EH (cell line): ENCODE data around the gene DDR2.
"Not testable (repeated sequence)": the region's sequence is repeated elsewhere in the genome, so short reads cannot be mapped to it uniquely, and the experiment has no call there.

ENCODE experiments used
- DNase-seq: peaks from one replicate; pipeline ENCODE4 v3.0.0-alpha.2; 2015; ENCODE audit warnings: low read depth

Gene DDR2

DNA sequence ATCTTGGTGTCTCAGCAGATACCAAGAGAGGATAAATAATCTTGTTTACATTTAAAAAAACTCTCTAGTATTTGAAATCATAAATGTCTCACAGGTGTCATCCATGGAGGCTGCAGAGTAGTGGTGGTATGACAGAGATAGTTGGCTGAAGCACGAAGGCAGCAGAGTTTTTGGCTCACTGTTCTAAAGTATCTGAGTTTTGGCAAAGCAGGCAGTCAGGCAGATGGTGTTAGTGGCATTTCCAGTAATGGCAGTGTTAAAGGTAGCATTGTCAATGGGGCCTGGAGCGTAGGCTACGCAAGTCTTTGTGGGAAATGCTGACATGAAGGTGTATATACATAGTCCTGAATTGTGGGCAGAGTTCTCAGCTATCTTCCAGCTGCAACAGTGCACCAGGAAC is 89.8 kb downstream of the DDR2 start:
- DNase-seq, result no peak

GRCh38 chr1:162724583-162725120 is 92.4 kb downstream of the DDR2 start:
- DNase-seq, result no peak

- DNase-seq, result no peak
Observed at GRCh38 chr1:162725301-162725837, 93.1 kb downstream of the DDR2 start.

DNA sequence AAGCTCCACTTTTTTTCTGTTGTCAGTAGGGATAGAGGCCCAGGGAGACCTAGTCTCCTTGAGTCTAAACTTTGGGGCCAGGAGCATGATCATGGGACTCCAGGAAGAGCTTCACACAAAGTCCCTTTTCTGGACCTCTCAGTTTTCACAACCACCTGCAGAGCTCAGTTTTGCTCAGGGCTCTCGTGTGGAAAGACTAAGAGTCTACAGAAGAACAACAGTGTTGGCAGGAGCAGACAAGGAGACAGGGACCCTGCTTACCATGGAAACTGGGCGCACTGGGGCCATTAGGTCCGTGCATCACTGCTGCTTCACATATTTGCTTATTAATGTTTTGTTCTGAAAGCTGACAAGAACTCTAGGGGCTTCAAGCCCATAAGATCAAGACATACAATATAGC is 94.3 kb downstream of the DDR2 start:
- DNase-seq, result no peak

- DNase-seq, result not testable (repeated sequence)
Observed at GRCh38 chr1:162727493-162727892, 95.2 kb downstream of the DDR2 start.

DNA sequence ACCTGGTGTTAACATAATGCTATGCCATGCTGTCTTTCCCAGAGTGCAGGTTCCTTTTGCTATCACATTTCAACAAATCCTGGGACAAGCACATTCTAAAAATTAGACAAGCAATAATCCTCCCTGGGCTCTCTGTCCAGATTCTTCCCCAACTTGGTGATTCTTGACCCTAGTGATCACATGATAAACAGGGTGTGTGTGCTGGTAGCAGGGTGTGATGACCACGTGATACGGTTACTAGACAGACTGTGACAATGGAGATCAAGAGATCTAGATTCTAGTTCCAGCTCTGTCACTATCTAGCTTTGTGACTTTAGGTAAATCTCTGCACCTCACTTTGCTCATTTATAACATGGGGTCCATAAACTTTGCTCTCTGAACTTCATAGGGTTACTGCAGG is 96.3 kb downstream of the DDR2 start:
- no peak for DNase-seq

- peak; percentile 51 for DNase-seq
Observed at GRCh38 chr1:162729195-162729774, 97.0 kb downstream of the DDR2 start.

DNA sequence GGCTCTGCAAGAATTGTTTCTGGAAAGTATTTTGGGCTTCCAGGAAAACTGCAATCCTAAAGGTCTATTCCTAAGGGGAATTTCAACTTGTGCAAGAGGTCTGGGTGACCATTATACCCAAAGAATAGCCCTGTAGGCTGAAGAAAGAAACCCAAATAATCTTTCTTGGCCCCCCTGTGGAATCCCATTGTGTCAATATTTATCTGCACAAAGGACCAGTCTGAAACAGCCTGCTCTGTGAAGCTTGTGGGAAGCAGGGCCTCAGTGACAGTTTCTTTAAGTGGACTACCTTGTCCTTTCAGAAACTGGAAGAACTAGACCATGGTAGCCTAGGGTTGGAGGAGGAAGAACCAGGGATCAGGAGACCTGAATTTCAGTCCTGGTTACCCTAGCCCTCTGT is 99.8 kb downstream of the DDR2 start:
- DNase-seq, result no peak

DNA sequence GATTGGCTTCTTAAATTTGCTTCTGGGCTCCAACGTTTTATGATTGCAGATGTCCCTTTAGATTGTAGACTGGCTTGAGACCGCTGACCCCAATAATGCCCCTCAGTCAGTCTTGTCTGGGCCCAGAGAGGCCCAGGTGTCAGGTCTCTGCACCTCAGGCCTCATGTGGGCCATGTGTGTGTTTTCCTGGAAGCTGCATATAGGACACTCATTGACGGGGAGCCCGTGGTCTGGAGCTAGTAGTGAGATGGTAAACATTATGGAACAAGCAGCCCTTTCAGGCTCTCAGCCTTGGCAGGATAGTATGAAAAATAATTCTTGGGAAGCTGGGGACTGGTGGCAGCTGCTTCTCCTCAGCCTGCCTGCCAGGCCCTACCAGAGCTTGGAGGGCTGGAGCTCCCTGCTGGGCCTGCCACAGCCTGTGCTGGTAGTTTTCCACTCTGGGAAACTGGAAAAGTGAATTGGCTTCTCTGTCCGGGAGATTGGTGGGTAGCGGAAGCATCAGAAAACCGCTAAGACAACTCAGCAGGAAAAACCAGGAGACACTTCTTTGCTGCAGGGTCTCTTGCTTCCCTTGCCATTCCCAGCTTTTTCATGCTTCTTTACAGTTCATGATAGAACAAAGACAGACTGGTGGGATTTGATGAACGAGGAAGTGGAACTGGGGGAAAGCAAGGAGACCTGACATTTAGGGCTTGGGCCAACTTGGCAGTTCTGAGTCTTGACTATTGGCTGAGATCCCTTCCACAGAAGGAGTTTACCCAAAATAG is 100.5 kb downstream of the DDR2 start:
- no peak for DNase-seq

DNA sequence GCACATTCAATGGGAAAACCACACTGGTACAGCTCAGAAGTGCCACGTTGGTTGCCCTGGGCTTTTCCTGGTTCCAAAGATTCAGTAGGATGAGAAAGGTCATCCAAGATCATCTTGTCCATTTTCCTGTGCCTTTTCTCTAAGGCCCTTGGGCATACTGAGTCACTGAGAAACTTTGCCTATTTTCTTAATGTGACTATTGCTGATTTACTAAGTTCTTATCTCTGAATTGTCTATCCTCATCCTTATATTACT is 101.0 kb downstream of the DDR2 start:
- DNase-seq, result no peak

DNA sequence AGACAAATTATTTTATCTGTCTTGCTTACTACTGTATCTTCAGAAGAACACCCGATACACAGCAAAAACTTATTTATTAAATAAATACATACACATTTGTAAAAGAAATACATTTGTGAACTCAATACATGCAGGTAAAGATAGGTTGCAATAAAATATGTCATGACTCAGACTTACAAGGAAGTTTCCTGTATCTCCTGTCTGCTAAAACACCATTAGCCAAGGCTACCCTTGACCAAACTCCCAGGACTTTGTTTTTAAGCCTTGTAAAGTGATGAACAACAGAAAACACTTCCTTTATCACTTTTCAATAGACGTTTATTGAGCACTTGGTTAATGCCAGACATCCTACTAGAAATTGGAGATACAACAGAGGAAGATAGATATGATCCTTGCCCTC is 101.8 kb downstream of the DDR2 start:
- DNase-seq, result no peak

DNA sequence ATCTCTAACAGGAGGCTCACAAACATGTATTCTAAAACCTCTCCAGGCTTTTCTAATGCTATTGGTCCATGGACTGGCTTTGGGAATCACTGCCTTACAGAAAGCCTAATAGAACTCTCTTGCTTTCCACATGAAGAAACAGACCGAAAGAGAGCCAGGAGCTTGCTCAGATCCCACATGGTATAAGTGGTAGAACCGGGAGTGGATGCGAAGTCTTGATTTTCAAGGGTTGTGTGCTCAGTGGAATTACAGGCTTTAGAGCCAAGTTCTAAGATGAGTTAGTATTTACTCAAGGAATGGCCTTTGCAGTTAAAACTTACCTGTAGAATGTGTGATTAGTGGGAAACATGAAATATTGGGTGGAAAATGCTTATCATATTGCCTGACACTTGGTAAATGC is 103.9 kb downstream of the DDR2 start:
- no peak for DNase-seq

GRCh38 chr1:162736633-162737067 is 104.4 kb downstream of the DDR2 start:
- no peak for DNase-seq

- DNase-seq, result no peak
Observed at GRCh38 chr1:162740755-162741154, 108.5 kb downstream of the DDR2 start.

DNA sequence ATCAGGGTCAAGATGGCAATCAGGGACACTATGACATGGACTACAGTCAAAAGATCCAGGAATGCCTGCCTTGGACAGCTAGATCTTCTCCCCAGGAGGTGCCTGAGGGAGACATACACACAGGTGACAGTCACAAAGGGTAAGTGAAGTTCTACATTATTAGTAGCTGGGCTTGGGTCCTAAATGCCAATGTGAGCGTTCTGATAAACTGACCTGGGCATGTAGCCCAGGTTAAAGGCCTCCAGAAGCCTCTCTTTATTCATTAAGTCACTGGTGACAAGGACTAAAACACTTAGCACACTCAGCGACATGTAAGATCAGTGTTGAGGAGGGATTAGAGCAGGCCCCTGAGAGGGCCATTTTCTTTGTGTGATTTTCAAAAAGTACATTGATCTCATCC is 109.3 kb downstream of the DDR2 start:
- DNase-seq, result no peak

DNA sequence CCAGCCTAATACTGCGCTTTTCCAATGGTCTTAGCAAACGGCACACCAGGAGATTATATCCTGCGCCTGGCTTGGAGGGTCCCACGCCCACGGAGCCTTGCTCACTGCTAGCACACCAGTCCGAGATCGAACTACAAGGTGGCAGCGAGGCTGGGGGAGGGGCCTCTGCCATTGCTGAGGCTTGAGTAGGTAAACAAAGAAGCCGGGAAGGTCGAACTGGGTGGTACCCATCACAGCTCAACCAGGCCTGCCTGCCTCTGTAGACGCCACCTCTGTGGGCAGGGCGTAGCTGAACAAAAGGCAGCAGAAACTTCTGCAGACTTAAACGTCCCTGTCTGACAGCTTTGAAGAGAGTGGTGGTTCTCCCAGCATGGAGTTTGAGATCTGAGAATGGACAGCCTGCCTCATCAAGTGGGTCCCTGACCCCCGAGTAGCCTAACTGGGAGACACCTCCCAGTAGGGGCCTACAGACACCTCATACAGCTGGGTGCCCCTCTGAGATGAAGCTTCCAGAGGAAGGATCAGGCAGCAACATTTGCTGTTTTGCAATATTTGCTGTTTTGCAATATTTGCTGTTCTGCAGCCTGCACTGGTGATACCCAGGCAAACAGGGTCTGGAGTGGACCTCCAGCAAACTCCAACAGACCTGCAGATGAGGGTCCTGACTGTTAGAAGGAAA is 114.1 kb downstream of the DDR2 start:
- DNase-seq, result not testable (repeated sequence)

DNA sequence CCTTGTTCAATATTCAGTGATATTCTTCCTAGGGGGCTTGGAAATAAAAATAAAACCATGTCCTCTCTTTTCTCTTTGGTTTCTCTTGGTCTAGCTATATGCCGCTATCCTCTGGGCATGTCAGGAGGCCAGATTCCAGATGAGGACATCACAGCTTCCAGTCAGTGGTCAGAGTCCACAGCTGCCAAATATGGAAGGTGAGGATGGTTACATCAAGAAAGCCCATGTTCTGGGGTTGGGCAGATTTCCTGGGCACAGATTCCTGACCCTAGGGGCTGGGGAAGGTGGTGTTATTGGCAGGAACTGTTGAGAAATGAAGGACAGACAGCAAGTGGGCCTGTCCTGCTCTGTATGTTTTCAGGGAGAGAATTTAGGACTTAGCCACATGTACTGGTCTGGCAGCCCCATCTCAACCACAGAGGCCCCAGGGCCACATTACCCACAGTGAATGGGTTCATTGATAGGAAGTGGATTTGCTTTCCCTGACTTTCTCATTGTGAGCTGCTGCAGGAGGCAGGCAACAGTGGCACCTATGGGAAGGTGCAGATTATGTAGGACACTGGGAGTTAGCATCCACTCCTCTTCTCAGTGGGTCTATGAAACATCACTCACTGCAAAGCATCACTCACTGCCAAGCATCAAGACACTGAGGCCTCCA is 120.9 kb downstream of the DDR2 start:
- peak; percentile 41 for DNase-seq

GRCh38 chr1:162753998-162754585 is 121.8 kb downstream of the DDR2 start:
- DNase-seq, result peak; percentile 77

DNA sequence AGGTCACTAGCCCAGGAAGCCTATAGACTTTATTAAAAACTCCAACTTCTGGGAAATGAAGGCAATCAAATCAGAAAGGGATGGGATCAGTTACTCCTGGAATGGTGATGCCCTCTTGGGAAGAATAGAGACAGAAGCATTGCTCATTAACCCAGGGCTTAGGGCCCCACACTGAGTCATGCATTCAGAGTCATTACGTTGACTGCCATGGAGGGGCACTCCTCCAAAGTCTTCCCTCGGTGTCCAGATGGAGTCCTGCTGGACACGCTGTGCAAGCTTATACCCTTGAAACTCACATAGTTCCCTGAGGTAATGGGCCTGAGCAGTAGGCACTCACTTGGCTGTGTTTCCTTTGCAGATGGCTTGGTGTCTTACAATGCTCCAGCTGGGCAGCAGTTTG is 123.0 kb downstream of the DDR2 start:
- DNase-seq, result peak; percentile 38

DNA sequence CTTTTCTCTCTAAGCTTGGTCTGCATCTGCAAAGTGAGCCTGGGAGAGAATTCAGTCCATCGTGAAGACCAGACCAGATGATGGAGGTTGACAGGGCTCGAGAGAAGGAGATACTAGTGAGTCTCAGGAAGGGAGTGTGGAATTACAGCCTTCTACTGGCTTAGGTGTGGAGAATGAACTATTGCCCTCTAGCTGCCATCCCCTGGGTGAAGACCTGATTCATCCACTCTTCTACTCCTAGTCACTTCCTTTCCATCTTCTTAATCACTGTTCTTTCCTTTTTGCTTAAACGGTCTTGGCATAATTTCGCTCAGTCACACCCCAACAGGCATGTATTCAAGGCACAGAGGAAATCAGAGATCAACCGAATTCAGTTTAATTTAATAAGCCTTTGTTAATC is 124.3 kb downstream of the DDR2 start:
- DNase-seq, result peak; percentile 68

GRCh38 chr1:162757476-162757875 is 125.2 kb downstream of the DDR2 start:
- DNase-seq, result peak; percentile 65

- DNase-seq, result no peak
Observed at GRCh38 chr1:162765788-162766187, 133.5 kb downstream of the DDR2 start.
